NCI-H2029 (cell line): Measurements from ENCODE around the gene LMF1.

Experiments
- DNase-seq: peaks from one replicate; lab custom pipeline; 2025; lab: John Stamatoyannopoulos, UW

Gene LMF1

DNA sequence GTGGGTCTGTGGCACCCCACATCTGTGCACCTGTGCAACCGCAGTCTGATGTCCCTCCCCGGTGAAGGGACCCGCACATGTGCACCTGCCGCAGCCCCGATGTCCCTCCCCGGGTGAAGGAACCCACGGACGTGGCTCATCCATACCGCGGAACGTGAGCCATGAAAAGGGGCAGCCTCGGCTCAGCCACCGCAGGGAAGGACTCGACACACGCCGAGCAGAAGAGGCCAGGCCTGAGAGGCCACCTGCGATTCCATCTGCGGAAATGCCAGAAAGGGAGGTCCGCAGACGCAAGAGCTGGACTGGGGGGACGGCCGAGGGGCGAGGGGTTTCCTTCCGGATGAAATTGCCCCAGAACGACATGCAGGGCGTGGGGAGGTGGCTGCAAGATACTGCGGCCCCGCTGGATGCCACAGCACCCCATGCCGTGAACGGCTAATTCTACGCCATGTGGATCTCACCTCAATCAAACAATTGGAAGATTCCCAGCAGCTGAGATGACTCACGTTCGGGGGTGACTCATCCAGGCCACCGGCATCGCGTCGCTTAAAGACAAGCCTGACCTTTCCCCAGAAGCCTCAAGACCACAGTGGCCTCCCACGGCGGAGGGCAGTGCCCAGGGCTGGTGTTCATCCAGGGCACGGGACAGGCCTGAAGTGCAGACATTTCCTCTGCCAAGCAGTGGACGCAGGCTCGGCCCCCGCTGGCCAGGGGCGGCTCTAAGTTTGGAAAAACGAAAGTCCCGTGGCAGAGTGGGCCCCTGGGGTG is 31.8 kb upstream of the LMF1 start:
- no peak for DNase-seq

DNA sequence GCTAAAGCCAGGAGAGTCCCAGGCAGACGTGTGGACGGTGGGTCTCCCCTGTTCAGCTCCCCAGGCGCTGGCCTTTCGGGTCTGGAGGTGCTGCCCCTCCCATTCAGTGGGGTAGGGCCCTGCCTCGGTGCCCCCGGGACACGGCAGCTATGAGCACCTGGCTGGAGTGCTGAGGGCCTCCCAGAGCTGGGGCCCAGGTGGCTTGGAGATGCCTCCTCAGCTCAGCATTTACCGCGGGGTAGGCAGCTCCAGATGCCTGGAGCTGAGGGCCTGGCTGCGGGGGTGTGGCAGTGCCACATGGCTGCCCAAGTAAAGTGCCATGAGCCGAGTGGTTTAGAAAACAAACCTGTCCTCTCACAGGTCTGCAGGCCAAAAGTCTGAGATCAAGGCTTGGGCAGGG is 30.3 kb upstream of the LMF1 start:
- DNase-seq: no peak

DNA sequence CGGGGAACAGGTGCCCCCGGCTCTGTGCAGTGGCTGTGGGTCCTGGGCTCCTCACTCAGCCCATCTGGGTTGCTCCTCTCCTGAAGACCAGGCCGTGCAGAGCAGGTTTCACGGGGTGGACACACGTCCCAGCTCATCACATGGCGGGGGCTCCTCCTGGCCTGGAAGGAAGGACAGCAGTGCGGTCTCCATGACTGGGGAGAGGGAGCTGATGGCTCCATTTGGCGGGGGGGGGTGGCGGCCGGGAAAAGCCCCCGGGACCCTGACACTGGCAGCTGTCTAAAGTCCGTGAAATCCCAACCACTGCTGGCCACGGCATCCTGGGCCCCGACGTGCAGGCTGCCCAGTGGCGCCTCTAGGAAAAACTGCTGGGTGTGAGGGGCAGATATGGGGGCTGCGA is 29.8 kb upstream of the LMF1 start:
- DNase-seq: no peak

- no peak for DNase-seq
Measured at GRCh38 chr16:999677-1000076, 28.9 kb upstream of the LMF1 start.

DNA sequence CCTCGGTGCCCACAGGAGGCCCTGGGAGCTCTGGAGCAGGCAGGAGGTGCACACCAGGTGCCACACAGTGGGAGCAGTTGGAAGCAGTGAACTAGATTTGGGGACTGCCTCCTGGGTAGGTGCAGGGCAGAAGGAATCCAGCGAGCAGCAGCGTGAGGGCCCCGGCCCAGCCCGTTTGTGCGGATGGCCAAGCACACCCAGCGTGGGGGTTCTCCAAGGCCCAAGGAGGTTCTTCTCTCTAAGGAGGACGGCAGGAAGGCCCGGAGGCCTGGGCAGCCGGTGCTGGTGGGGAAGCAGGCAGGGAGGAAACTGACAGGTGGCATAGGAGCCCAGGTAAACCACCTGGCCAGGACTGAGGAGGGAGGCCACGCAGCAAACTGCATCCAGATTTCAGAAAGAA is 27.8 kb upstream of the LMF1 start:
- DNase-seq: no peak

DNA sequence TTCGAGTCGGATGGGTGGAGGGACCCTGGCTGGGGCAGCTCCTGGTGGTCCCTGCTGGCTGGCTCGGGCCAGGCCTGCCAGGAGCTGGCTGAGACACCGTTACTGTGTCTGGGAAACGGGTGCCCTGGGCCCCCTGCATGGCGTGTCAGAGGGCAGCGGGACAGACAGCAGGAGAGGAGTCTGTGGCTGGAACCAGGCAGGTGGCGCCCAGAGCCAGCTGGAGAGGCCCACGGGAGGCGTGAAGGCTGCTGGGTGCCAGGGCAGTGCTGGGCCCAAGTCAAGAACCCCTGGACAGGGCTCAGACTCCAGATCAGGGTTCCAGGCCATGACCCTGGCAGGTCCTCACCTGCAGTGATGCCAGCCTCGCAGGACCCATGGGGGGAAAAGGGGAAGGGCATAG is 27.4 kb upstream of the LMF1 start:
- DNase-seq: no peak

- peak; percentile 8 for DNase-seq
Measured at GRCh38 chr16:997440-998051, 26.8 kb upstream of the LMF1 start.

DNA sequence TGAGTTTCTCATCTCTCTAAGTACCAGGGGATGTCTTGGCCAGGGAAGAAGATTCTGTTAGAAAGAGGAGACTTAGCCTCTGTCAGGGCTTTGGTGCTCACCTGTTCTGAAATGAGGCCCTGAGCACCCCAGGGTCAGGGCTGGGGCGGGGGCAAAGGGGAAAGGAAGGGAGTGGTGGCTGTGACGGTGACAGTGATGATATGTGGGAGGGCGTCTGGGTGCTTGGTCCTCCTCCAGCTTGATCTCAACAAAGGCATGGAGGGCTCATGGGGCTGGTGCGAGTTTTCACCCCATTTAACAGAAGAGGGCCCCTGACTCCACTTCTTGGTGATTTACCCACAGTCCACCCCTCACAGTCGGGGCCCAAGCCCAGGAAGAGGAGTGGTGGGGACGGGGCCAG is 25.9 kb upstream of the LMF1 start:
- no peak for DNase-seq

GRCh38 chr16:995783-996182 is 25.0 kb upstream of the LMF1 start:
- no peak for DNase-seq

DNA sequence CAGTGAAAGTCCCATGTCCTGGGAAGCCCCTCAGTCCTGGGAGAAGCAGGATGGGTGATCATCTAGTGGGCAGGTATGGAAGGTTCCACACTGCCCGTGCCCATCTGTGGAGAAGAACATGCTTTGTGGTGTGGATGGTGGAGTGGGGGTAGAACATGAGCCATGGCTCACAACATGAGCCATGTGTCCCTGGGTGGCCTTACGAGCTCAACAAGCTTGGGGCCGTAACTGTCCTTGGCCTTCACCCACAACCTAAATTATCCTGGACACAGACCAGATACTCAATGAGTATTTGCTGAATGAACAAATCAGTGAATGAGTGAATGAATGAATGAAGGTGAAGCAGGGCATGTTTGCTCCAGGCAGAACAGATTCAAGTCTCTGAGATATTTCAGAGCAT is 24.3 kb upstream of the LMF1 start:
- DNase-seq: no peak

GRCh38 chr16:993731-994130 is 22.9 kb upstream of the LMF1 start:
- DNase-seq: no peak

GRCh38 chr16:991773-992172 is 21.0 kb upstream of the LMF1 start:
- no peak for DNase-seq

GRCh38 chr16:991345-991744 is 20.6 kb upstream of the LMF1 start:
- DNase-seq: no peak

DNA sequence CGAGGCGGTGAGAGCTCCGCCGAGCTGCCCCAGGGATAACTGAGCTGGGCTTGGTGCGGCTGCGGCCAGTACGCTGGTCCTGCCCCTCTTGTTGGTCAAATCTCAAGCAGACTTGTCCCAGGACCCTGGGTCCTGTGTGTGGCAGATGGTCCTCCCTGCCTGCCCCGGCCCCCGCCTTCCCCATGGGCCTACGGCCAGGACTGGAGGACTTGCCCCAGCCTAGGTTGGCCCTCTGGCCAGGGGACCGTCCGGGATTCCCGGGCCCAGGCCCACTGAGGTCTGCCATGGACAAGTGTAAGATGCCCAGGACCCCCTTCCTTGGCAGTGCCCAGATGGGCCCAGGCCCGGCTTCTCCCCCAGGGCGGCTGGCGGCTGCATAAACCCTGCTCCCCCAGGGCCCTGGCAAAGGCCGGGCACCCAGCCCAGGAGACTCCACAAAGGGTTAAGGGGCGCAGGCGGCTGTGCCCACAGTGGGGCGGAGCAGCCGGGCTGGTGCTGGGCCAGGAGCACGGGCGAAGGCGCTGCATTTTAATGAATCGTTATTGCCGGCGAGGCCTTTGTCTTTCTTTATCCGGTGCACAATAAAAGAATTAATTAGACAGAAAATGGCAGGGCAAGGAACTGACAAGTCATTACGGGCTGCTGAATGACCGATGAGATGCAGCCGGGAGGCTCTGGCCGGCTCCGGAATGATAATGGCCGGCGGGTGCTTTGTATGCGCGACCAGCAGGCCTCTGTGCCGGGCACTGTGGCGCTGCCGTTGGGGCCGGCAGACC is 19.9 kb upstream of the LMF1 start:
- DNase-seq: no peak

- DNase-seq: no peak
Measured at GRCh38 chr16:989354-989814, 18.6 kb upstream of the LMF1 start.

GRCh38 chr16:988471-989353 is 17.9 kb upstream of the LMF1 start:
- no peak for DNase-seq

DNA sequence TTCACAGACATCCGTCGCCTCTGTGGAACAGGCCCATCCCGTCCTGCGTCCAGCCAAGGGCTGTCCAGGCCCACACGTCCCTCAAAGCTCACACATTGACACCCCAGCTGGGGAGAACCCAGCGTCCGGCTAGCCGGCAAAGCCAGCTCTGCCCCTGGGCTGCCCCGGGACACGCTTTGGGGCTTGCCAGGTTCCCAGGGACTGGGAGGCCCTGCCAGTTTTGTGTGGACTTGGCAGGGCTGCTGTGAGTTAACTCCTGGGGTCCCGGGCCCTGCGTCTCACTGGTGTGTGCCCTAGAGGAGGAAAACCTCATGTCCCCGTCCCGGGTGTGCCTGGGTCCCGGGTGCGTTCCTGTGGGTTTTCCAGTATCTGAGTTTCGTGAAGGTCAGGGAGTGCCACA is 17.1 kb upstream of the LMF1 start:
- DNase-seq: no peak

- DNase-seq: no peak
Measured at GRCh38 chr16:986925-987582, 16.3 kb upstream of the LMF1 start.

- no peak for DNase-seq
Measured at GRCh38 chr16:986411-986810, 15.6 kb upstream of the LMF1 start.

- DNase-seq: no peak
Measured at GRCh38 chr16:985646-986400, 15.0 kb upstream of the LMF1 start.
